VCaP (cell line): ENCODE measurements around the gene KCND3.
A peak's percentile ranks its signal among the peaks of the same experiment; 100 is the strongest.

ENCODE experiments used
- H3K27ac ChIP-seq: fragments of 450-650 bp; 2 replicates; pipeline ENCODE4 v1.5.1; 2017
- CTCF ChIP-seq: fragments of 450-650 bp; conservative IDR thresholded peaks from 2 replicates; pipeline ENCODE4 v1.5.1; 2017; ENCODE audit warnings: mild to moderate bottlenecking, moderate library complexity

KCND3 gene

GRCh38 chr1:111835514-111835913, 154.0 kb downstream of the KCND3 start:
- no peak for TF ChIP-seq CTCF
- no peak overlapping the region for H3K27ac ChIP-seq

- TF ChIP-seq CTCF, result no peak
- H3K27ac ChIP-seq, result no peak overlapping the region
These were observed 154.5 kb downstream of the KCND3 start for GRCh38 chr1:111834956-111835355.

- TF ChIP-seq CTCF, result no peak
- H3K27ac ChIP-seq, result no peak overlapping the region
These were observed 156.1 kb downstream of the KCND3 start for GRCh38 chr1:111833334-111833733.

GRCh38 chr1:111832521-111833155, 156.8 kb downstream of the KCND3 start:
- no peak for TF ChIP-seq CTCF
- no peak overlapping the region for H3K27ac ChIP-seq

- TF ChIP-seq CTCF, result no peak
These were observed 158.3 kb downstream of the KCND3 start for GRCh38 chr1:111831153-111831552.

GRCh38 chr1:111827946-111828345, 161.5 kb downstream of the KCND3 start:
- H3K27ac ChIP-seq, result peak overlapping the region; percentile 9; the same call in 1 of the 2 replicates
- no peak for TF ChIP-seq CTCF

More at GRCh38 chr1:111831153-111831552, 158.3 kb downstream of the KCND3 start:
- H3K27ac ChIP-seq, result no peak overlapping the region

- no peak for TF ChIP-seq CTCF
- no peak overlapping the region for H3K27ac ChIP-seq
These were observed 163.2 kb downstream of the KCND3 start for GRCh38 chr1:111826278-111826677.
